Epithelial cell of proximal tubule (primary cell): Measurements from ENCODE around the gene TMEM108. TPM values are rescaled to one million over a fixed set of nuclear protein-coding genes. Genes with fewer than 3 reads are reported as not detected.

Experiments used
- DNase-seq: peaks from one replicate; pipeline ENCODE4 v3.0.0-alpha.2; 2011; ENCODE audit warnings: low read depth
- H3K4me3 ChIP-seq: 2 replicates; pipeline ENCODE4 v1.5.1; 2011; ENCODE audit warnings: low read depth, mild to moderate bottlenecking, low read length
- CTCF ChIP-seq: conservative IDR thresholded peaks from 2 replicates; pipeline ENCODE4 v1.5.1; 2012; ENCODE audit warnings: low read depth, mild to moderate bottlenecking, low read length
- total RNA-seq: library from RNA; depleted of rRNA; stranded (reverse); fragments of >200 nt; gene quantifications from 2 replicates; pipeline ENCODE4 v1.2.3, GENCODE V29; 2015

TMEM108 gene
- total RNA-seq, 1 donor from 2014 or later, result 1.7 TPM

DNA sequence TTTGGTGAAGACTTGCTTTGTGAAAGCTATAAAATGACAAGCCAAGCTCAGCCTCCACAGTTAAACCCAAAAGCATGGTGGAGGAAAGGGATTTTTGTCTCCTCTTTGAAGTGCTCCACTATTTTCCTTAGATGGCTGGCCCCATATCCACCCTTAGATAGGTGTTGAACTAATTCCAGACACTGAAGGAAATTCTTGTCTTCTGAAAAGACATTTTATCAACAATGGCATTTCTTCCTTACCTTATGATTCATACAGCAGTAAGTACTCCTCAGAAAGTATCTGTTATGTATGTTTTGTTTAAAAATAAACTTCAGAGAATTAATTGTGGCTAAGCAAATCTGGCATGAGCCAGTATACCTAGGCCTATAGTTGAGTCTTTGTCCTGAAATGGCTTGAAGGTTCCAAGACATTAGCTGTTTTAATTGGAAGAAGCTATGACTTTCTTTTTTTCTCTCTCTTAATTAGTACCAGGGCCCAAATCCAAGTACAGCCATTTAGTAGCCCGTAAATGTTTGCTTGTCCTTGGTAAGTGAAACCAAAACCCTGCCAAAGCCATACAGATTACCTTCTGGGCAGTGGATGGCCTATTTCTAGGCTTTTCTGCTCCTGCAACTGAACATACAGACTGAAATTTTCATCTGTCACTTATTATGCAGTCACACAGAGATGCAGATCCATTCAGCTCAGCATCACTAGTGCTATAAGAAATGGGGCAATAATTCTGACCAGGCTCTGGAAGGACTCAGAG lies 356.5 kb downstream of the TMEM108 start:
- H3K4me3 ChIP-seq, result no peak overlapping the region
- TF ChIP-seq CTCF, result no peak
- no peak for DNase-seq

- no peak for TF ChIP-seq CTCF
- no peak overlapping the region for H3K4me3 ChIP-seq
- no peak for DNase-seq
Measured at GRCh38 chr3:133396906-133397305, 358.7 kb downstream of the TMEM108 start.

DNA sequence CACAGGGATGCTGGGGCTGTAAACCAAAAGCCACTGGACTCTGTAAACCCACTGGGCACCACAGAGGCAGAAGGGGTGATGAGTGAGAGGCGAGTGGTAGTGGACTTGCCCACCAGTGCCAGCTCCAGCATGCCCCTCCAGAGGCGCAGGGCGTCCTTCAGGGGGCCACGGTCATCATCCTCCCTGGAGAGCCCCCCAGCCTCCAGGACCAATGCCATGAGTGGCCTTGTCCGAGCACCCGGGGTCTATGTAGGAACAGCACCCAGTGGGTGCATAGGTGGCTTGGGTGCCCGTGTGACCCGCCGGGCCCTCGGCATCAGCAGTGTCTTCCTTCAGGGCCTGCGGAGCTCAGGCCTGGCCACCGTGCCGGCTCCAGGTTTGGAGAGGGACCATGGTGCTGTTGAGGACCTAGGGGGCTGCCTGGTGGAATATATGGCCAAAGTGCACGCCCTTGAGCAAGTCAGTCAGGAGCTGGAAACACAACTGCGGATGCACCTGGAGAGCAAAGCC lies 361.9 kb downstream of the TMEM108 start, which contains the start of gene BFSP2:
BFSP2 (plus strand) TSS at position 51 of the 510 bp plus-strand sequence; CDS start at position 79, 28 bp downstream.
- TF ChIP-seq CTCF, result no peak
- DNase-seq, result no peak
- H3K4me3 ChIP-seq, result no peak within 1 kb of the TSS

DNA sequence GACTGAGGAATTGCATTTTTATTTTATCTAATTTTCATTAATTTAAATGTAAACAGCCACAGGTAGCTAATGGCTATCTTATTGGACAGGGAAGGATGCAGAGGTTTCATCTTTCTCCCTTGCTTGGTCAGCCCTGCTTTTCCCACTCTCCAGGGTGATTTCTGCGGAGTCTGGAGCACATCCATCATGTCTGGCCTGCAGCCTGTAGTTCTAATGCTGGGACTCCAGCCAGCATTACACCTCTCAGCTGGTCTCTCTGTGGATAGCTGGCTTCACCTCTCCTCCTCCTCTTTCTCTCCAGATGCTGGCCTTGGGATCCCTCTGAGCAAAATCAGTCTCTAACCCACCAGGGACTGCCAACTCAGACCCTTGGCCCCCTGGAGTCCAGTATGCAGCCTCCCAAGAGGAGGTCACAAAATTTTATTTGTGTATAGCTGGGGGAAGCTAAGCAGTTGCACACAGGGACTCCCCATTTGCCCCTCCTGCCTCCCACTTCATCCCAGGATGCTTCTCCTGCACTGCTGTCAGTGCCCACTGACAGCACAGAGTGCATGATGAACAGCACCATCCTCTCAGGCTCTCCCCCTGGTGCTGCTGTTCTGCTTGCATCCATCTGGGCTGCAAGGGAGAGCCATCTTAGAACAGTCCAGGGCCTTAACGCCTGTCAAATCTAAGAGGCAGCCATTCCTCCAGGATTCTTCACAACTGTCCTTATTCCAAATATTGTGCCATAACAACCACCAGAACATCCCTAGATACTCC lies 363.4 kb downstream of the TMEM108 start:
- TF ChIP-seq CTCF, result no peak
- H3K4me3 ChIP-seq, result no peak overlapping the region
- no peak for DNase-seq

- TF ChIP-seq CTCF, result no peak
- no peak for DNase-seq
- H3K4me3 ChIP-seq, result no peak overlapping the region
Measured at GRCh38 chr3:133404920-133405319, 366.7 kb downstream of the TMEM108 start.

- no peak for TF ChIP-seq CTCF
- DNase-seq, result no peak
Measured at GRCh38 chr3:133408366-133408765, 370.2 kb downstream of the TMEM108 start.

More at GRCh38 chr3:133408366-133408765, 370.2 kb downstream of the TMEM108 start:
- H3K4me3 ChIP-seq, result no peak overlapping the region
